Small intestine (tissue), 7 donors: Measurements from ENCODE around the gene ABCG5. TPM values are rescaled to one million over a fixed set of nuclear protein-coding genes. Genes with fewer than 3 reads are reported as not detected.
A peak's percentile ranks its signal among the peaks of the same experiment; 100 is the strongest.

Experiments used
- DNase-seq, 2 donors: peaks; one replicate each; pipeline versions ENCODE4 v3.0.0 to v3.0.0-alpha.2; 2013
- FAIRE-seq: peaks from 2 replicates; lab custom pipeline; 2012; peaks lifted over from hg19 to GRCh38; lab: Jason Lieb, UNC
- H3K27ac ChIP-seq, 3 donors: one replicate each; pipeline ENCODE4 v1.5.1; 2013; ENCODE audit warnings: low read length in 2 of 3, mild to moderate bottlenecking in 2 of 3, control low read depth in 1 of 3, inconsistent platforms in 1 of 3, low read depth in 1 of 3, moderate library complexity in 1 of 3
- H3K27me3 ChIP-seq, 3 donors: one replicate each; pipeline ENCODE4 v1.6.1; 2013; ENCODE audit warnings: low read length in 3 of 3, inconsistent platforms in 1 of 3; ENCODE audit not compliant: control insufficient read depth in 3 of 3, insufficient read depth in 3 of 3
- H3K36me3 ChIP-seq, 3 donors: one replicate each; pipeline ENCODE4 v1.6.1; 2013; ENCODE audit warnings: low read length in 3 of 3, inconsistent platforms in 1 of 3, low read depth in 1 of 3, mild to moderate bottlenecking in 1 of 3, moderate library complexity in 1 of 3; ENCODE audit not compliant: control insufficient read depth in 3 of 3, insufficient read depth in 2 of 3
- H3K4me1 ChIP-seq, 3 donors: one replicate each; pipeline ENCODE4 v1.6.1; 2013; ENCODE audit warnings: low read length in 2 of 3, inconsistent platforms in 1 of 3, low read depth in 1 of 3, mild to moderate bottlenecking in 1 of 3, moderate library complexity in 1 of 3; ENCODE audit not compliant: control insufficient read depth in 3 of 3, insufficient read depth in 2 of 3
- H3K4me3 ChIP-seq, 3 donors: one replicate each; pipeline ENCODE4 v1.5.1; 2013; ENCODE audit warnings: low read length in 3 of 3, control low read depth in 1 of 3, inconsistent platforms in 1 of 3, low read depth in 1 of 3, mild to moderate bottlenecking in 1 of 3, moderate library complexity in 1 of 3
- H3K9me3 ChIP-seq, 2 donors: one replicate each; pipeline ENCODE4 v1.6.1; 2013; ENCODE audit warnings: low read depth in 1 of 2, low read length in 1 of 2; ENCODE audit not compliant: control insufficient read depth in 2 of 2, insufficient read depth in 1 of 2
- WGBS, 3 donors: extraction: QIAGEN DNeasy Blood & Tissue Kit; methylation state at CpG; one replicate each; pipeline ENCODE4 v1.1.7; 2013; 5-methylcytosine and 5-hydroxymethylcytosine counted together
- polyA plus RNA-seq, 4 donors: library from polyadenylated mRNA; stranded (reverse) in 3 of 4; unstranded in 1 of 4; fragments of 200-250 nt in 3 of 4; fragments of 120-200 nt in 1 of 4; gene quantifications; one replicate each; pipeline versions ENCODE4 v1.2.1 to v1.2.3, GENCODE V29; 2013
- donor health status: healthy with polysubstance abuse.
- donor health status: control.
- donor health status: control.
- donor health status: Bipolar disorder and iron deficiency.
- donor health status: healthy.

The ABCG5 gene
- polyA plus RNA-seq, 4 donors, result 2.3 to 242 (median 126) TPM

GRCh38 chr2:43776324-43776723, 62.3 kb downstream of the ABCG5 start:
- no peak overlapping the region for H3K27ac ChIP-seq
- H3K4me1 ChIP-seq, result no peaks in the 10 kb centered on the region
- DNase-seq (no peak), FAIRE-seq (no peak)
- H3K9me3 ChIP-seq, result no peaks in the 10 kb centered on the region
- WGBS, 3 donors, result 66 to 79% (median 72%) methylated on average over 1 of the region's 1 CpG
- peaks cover 0 to 15% (median 3%) of the 10 kb centered on the region in 3 donors for H3K36me3 ChIP-seq
- no peaks in the 10 kb centered on the region for H3K27me3 ChIP-seq
- no peak overlapping the region for H3K4me3 ChIP-seq

GRCh38 chr2:43774617-43775016, 64.0 kb downstream of the ABCG5 start:
- H3K4me3 ChIP-seq, result peak overlapping the region; percentile 31 to 77 (median 52)
- no peaks in the 10 kb centered on the region for H3K27me3 ChIP-seq
- H3K36me3 ChIP-seq, result peaks cover 0 to 12% (median 0%) of the 10 kb centered on the region in 3 donors
- DNase-seq (peak in 1 of 2 donors; percentile 33), FAIRE-seq (no peak)
- peak overlapping the region; percentile 56 to 93 (median 88) for H3K27ac ChIP-seq
- no peaks in the 10 kb centered on the region for H3K4me1 ChIP-seq
- 3 to 27% (median 17%) methylated on average over 7 of the region's 7 CpGs for WGBS, 3 donors
- no peaks in the 10 kb centered on the region for H3K9me3 ChIP-seq

GRCh38 chr2:43773876-43774613, 64.6 kb downstream of the ABCG5 start, which contains the start of gene DYNC2LI1:
Gene DYNC2LI1 (plus strand): TSS chr2:43774039. CDS start chr2:43774139, 100 bp downstream.
- FAIRE-seq, result no peak
- peak within 1 kb of the TSS; percentile 56 to 93 (median 88) for H3K27ac ChIP-seq
- WGBS, 3 donors, result 0 to 1% (median 0%) methylated on average over 31 of the region's 31 CpGs

GRCh38 chr2:43766006-43766405, 72.6 kb downstream of the ABCG5 start:
- Histone ChIP-seq H3K9me3 (no peaks in the 10 kb centered on the region), H3K27me3 (no peaks in the 10 kb centered on the region)

More at GRCh38 chr2:43773876-43774613, 64.6 kb downstream of the ABCG5 start, which contains the start of gene DYNC2LI1:
- DNase-seq, result peak; percentile 96
- Histone ChIP-seq H3K4me3 (peak within 1 kb of the TSS; percentile 31 to 77 (median 52)), H3K27me3 (no peaks in the 10 kb centered on the region), H3K4me1 (no peaks in the 10 kb centered on the region), H3K9me3 (no peaks in the 10 kb centered on the region), H3K36me3 (peaks cover 0 to 12% (median 0%) of the 10 kb centered on the region in 3 donors)

GRCh38 chr2:43764086-43764705, 74.4 kb downstream of the ABCG5 start:
- no peaks in the 10 kb centered on the region for H3K27me3 ChIP-seq
- peak; percentile 67 for FAIRE-seq

More at GRCh38 chr2:43766006-43766405, 72.6 kb downstream of the ABCG5 start:
- Histone ChIP-seq H3K27ac (no peak overlapping the region), H3K4me3 (no peak overlapping the region), H3K4me1 (peaks cover 0 to 13% (median 0%) of the 10 kb centered on the region in 3 donors), H3K36me3 (no peaks in the 10 kb centered on the region)
- no peak for DNase-seq
- 72 to 80% (median 79%) methylated on average over 4 of the region's 4 CpGs for whole genome bisulfite sequencing, 3 donors
- FAIRE-seq, result no peak

GRCh38 chr2:43763091-43763490, 75.5 kb downstream of the ABCG5 start:
- FAIRE-seq (no peak), DNase-seq (no peak)
- WGBS, 3 donors, result 96 to 98% (median 97%) methylated on average over 2 of the region's 2 CpGs
- H3K9me3 ChIP-seq, result no peaks in the 10 kb centered on the region
- no peak overlapping the region for H3K4me3 ChIP-seq
- H3K4me1 ChIP-seq, result peaks cover 0 to 13% (median 0%) of the 10 kb centered on the region in 3 donors
- H3K36me3 ChIP-seq, result no peaks in the 10 kb centered on the region
- no peaks in the 10 kb centered on the region for H3K27me3 ChIP-seq
- H3K27ac ChIP-seq, result no peak overlapping the region

More at GRCh38 chr2:43764086-43764705, 74.4 kb downstream of the ABCG5 start:
- no peaks in the 10 kb centered on the region for H3K36me3 ChIP-seq
- 15 to 35% (median 15%) methylated on average over 1 of the region's 1 CpG for WGBS, 3 donors
- H3K4me1 ChIP-seq, result peaks cover 0 to 13% (median 0%) of the 10 kb centered on the region in 3 donors
- H3K4me3 ChIP-seq, result no peak overlapping the region
- peak; percentile 61 to 81 for DNase-seq
- no peaks in the 10 kb centered on the region for H3K9me3 ChIP-seq
- H3K27ac ChIP-seq, result peak overlapping the region in 1 of 3 donors; percentile 48

Other genes with a start within 250 kb of the ABCG5 start
- 10 to 100 TPM in 3 of 4 donors, 1 to 10 TPM in 1; 6.3 to 13.5 (median 12.7) TPM for gene THADA, start 242.8 kb downstream of the ABCG5 start, polyA plus RNA-seq
- 1 to 10 TPM; 1.1 to 9.7 (median 1.5) TPM for gene PLEKHH2, start 201.6 kb downstream of the ABCG5 start, polyA plus RNA-seq
- under 1 TPM in 2 of 4 donors, not detected in 2; 0.37 to 0.68 TPM for gene C1GALT1C1L, start 162.4 kb downstream of the ABCG5 start, polyA plus RNA-seq
- 10 to 100 TPM; 21.8 to 68.6 (median 48.1) TPM for gene DYNC2LI1, start 64.8 kb downstream of the ABCG5 start, polyA plus RNA-seq
- 10 to 100 TPM; 10.5 to 38.9 (median 24.7) TPM for gene ABCG8, start 132 bp upstream of the ABCG5 start, polyA plus RNA-seq
- gene LRPPRC, start 157.2 kb upstream of the ABCG5 start, polyA plus RNA-seq, result 10 to 100 TPM; 19.5 to 88.0 (median 41.1) TPM